Neural progenitor cell (in vitro differentiated cells): ENCODE data around the gene SPACA6.

Source experiments
- CTCF ChIP-seq: fragments of 200-600 bp; sonication (generic); IDR thresholded peaks from 2 replicates; pipeline ENCODE4 v1.5.1; 2017; ENCODE audit warnings: antibody characterized with exemption, mild to moderate bottlenecking
- EZH2 ChIP-seq: fragments of 200-600 bp; sonication (generic); IDR thresholded peaks from 2 replicates; pipeline ENCODE4 v1.6.1; 2017; ENCODE audit warnings: antibody characterized with exemption, mild to moderate bottlenecking, moderate library complexity

DNA sequence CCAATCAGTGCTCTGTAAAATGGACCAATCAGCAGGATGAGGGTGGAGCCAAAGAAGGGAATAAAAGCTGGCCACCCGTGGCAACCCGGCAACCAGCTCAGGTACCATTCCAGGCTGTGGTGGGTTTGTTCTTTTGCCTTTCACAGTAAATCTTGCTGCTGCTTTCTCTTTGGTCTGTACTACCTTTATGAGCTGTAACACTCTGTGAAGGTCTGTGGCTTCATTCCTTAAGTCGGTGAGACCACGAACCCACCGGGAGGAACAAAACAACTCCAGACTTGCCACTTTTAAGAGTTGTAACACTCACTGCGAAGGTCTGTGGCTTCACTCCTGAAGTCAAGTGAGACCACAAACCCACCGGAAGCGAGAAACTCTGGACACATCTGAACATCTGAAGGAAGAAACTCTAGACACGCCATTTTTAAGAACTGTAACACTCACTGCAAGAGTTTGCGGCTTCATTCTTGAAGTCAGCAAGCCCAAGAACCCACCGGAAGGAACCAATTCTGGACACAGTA, 16.5 kb upstream of the SPACA6 start:
- TF ChIP-seq CTCF (no peak), EZH2 (no peak)
